Ishikawa (cell line): ENCODE data around the gene STAG1.

Experiments
- CEBPB ChIP-seq: IDR thresholded peaks from 2 replicates; pipeline ENCODE4 v1.6.1; 2012
- CREB1 ChIP-seq: IDR thresholded peaks from 2 replicates; pipeline ENCODE4 v1.6.1; 2012; ENCODE audit warnings: low read depth
- EGR1 ChIP-seq: IDR thresholded peaks from 2 replicates; pipeline ENCODE4 v1.6.1; 2012
- EP300 ChIP-seq: IDR thresholded peaks from 2 replicates; pipeline ENCODE4 v1.6.1; 2012; ENCODE audit warnings: borderline replicate concordance
- FOXM1 ChIP-seq: IDR thresholded peaks from 2 replicates; pipeline ENCODE4 v1.6.1; 2012; ENCODE audit warnings: low read depth, borderline replicate concordance
- NFIC ChIP-seq: IDR thresholded peaks from 2 replicates; pipeline ENCODE4 v1.6.1; 2012
- RAD21 ChIP-seq: IDR thresholded peaks from 2 replicates; pipeline ENCODE4 v1.6.1; 2012; ENCODE audit warnings: low read depth
- TAF1 ChIP-seq: IDR thresholded peaks from 2 replicates; pipeline ENCODE4 v1.6.1; 2012; ENCODE audit warnings: low read depth, mild to moderate bottlenecking
- TCF12 ChIP-seq: IDR thresholded peaks from 2 replicates; pipeline ENCODE4 v1.6.1; 2012; ENCODE audit warnings: low read depth
- TEAD4 ChIP-seq: IDR thresholded peaks from 2 replicates; pipeline ENCODE4 v1.6.1; 2012
- YY1 ChIP-seq: IDR thresholded peaks from 2 replicates; pipeline ENCODE4 v1.6.1; 2012; ENCODE audit warnings: low read depth
- ZBTB7A ChIP-seq: IDR thresholded peaks from 2 replicates; pipeline ENCODE4 v1.6.1; 2012; ENCODE audit warnings: low read depth
- TF ChIP-seq, protein P1 (sequence below): IDR thresholded peaks from 2 replicates; pipeline ENCODE4 v1.6.1; 2012
- TF ChIP-seq, protein P2 (sequence below): IDR thresholded peaks from 2 replicates; pipeline ENCODE4 v1.6.1; 2012; ENCODE audit warnings: low read depth, mild to moderate bottlenecking
- TF ChIP-seq, protein P3 (sequence below): IDR thresholded peaks from 2 replicates; pipeline ENCODE4 v1.6.1; 2012

Gene STAG1

DNA sequence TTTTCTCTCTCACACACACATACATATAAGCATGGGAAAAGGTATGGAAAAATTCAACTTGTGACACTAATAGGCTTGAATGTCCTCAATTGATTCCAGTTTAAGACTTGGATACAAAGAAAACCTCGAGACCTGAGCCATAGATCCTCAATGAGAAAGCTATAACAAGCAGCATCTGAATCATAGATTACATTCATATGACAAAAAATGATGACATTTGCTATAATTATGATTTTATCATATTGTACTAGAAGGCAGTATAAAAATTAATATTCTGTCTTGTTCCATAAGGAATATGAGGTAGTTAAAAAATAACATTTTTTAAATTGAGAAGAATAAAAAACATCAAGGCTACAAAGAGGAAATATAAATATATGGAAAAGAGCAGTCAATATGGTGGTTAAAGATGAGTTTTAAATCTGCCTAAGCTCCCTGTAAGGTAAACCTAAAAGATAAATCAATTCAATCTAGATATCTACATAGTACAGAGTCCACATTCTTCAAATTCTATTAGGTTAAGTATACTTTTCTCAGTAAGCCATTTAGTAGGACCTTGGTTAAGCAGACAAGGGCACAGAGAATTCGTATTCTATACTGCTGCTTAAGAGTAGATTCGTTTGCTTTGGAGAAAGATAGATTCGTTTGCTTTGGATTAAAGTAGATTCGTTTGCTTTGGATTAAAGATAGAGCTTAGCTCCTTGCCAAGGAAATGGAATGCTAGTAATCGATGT lies 175.7 kb downstream of the STAG1 start:
- TF ChIP-seq RAD21 (no peak), NFIC (no peak)

DNA sequence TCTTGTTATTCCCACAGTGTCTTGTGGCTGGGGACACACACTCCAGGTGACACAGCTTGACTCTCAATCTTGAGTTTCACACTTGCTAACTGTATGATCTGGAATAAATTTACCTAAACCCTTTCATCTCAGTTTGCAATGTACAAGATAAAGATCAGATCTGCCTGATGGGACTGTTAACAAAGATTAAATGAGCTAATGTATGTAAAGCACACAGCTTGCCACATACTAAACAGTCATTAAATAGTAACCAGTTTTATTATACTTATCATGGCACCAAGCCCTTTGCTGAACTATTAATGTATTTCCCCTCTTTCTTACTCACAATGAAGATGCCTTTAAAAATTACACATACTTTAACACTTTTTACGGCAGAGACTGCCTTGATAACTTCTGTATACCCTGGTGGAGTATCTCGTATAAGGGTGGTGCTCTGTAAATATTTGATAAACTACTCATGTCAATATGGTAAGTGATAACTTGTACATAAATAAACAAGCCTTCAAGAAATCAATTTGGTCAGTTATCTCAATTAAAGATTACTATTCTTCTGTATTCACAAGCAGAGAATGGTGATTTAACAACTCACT lies 184.5 kb downstream of the STAG1 start:
- TF ChIP-seq CREB1 = no peak
- TF ChIP-seq, protein P1, sequence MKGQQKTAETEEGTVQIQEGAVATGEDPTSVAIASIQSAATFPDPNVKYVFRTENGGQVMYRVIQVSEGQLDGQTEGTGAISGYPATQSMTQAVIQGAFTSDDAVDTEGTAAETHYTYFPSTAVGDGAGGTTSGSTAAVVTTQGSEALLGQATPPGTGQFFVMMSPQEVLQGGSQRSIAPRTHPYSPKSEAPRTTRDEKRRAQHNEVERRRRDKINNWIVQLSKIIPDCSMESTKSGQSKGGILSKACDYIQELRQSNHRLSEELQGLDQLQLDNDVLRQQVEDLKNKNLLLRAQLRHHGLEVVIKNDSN = no peak

DNA sequence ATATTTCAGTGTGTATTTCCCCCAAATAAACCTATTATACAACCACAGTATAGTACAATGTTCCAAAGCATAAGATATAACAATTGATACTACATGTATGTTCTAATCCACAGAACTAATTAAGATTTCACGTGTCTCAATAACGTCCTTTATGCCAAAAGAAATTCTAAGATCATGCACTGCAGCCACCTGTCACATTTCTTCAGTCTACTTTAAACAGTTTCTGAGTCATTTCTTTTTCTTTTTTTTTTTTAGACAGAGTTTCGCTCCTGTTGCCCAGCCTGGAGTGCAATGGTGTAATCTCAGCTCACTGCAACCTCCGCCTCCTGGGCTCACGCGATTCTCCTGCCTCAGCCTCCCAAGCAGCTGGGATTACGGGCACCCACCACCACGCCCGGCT lies 190.2 kb downstream of the STAG1 start:
- TF ChIP-seq YY1 = no peak
- TF ChIP-seq CREB1 = no peak

DNA sequence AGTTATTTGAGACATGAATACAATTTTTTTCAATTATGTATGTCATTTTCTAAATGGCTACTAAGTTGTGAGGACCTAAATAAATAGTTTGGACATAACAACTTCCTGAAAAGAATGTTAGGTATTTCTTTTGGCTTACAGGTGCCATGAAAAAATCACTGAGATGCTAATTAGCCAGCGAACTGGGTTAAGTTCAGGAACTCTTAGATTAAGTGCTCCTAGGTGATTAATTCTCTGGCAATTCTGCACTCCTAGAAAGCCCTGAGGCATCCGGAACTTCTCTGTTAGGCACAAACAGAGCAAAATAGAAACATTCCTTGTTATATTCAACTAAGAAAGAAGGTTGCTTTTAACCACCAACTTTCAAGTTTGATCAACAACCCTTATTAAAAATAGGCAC lies 192.3 kb downstream of the STAG1 start:
- TF ChIP-seq FOXM1 (no peak), CEBPB (no peak)

DNA sequence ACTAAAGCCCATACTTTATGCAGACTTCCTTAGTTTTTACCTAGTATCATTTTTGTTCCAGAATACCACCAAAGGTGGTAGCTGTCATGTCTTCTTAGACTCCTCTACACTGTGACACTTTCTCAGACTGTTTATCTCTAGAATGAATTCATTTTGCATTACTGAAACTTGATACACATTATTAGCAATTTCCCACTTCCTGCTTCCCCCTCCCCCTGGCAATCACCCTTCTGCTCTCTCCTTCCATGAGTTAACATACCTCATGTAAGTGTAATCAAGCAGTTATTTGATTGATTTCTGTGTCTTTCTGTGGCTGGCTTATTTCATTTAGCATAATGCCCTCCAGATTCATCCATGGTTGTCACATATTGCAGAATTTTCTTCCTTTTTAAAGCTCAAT lies 204.9 kb downstream of the STAG1 start:
- TF ChIP-seq, protein P1 = no peak
- TF ChIP-seq CREB1 = no peak
- no peak for TF ChIP-seq FOXM1
- no peak for TF ChIP-seq TEAD4
- TF ChIP-seq EP300 = no peak
- TF ChIP-seq TCF12 = no peak
- TF ChIP-seq TAF1 = no peak
- TF ChIP-seq CEBPB = no peak
- no peak for TF ChIP-seq ZBTB7A
- TF ChIP-seq NFIC = no peak
- TF ChIP-seq, protein P2, sequence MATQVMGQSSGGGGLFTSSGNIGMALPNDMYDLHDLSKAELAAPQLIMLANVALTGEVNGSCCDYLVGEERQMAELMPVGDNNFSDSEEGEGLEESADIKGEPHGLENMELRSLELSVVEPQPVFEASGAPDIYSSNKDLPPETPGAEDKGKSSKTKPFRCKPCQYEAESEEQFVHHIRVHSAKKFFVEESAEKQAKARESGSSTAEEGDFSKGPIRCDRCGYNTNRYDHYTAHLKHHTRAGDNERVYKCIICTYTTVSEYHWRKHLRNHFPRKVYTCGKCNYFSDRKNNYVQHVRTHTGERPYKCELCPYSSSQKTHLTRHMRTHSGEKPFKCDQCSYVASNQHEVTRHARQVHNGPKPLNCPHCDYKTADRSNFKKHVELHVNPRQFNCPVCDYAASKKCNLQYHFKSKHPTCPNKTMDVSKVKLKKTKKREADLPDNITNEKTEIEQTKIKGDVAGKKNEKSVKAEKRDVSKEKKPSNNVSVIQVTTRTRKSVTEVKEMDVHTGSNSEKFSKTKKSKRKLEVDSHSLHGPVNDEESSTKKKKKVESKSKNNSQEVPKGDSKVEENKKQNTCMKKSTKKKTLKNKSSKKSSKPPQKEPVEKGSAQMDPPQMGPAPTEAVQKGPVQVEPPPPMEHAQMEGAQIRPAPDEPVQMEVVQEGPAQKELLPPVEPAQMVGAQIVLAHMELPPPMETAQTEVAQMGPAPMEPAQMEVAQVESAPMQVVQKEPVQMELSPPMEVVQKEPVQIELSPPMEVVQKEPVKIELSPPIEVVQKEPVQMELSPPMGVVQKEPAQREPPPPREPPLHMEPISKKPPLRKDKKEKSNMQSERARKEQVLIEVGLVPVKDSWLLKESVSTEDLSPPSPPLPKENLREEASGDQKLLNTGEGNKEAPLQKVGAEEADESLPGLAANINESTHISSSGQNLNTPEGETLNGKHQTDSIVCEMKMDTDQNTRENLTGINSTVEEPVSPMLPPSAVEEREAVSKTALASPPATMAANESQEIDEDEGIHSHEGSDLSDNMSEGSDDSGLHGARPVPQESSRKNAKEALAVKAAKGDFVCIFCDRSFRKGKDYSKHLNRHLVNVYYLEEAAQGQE = no peak
- no peak for TF ChIP-seq RAD21
- no peak for TF ChIP-seq YY1
- no peak for TF ChIP-seq EGR1
- TF ChIP-seq, protein P3, sequence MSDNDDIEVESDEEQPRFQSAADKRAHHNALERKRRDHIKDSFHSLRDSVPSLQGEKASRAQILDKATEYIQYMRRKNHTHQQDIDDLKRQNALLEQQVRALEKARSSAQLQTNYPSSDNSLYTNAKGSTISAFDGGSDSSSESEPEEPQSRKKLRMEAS = no peak

DNA sequence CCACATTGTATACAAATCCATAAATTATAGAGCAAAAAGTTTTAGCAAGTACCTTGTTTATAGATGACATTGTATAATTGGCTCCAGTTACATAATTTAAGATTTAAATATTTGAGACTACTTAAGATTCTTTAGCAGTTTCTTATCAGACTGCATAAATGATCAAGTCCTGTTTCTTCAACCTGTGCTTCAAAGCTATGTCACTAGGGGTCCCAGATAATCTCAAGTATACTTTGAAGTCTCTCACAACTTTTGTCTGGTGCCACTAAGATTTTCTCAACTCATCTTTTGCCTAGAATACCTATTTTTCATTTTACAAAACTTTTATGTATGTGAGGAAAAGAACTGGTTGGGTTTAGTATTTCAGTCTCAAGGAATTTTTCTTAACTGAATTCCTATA lies 205.5 kb downstream of the STAG1 start:
- TF ChIP-seq, protein P1 = no peak
- TF ChIP-seq FOXM1 (no peak), EP300 (no peak), TCF12 (no peak), TAF1 (no peak), TEAD4 (no peak), CEBPB (no peak), YY1 (no peak), NFIC (no peak), CREB1 (no peak)
- TF ChIP-seq, protein P2 = no peak
